HEK293T (cell line): Measurements from ENCODE around the gene RAB11FIP5.
"Not testable (repeated sequence)": the region's sequence is repeated elsewhere in the genome, so short reads cannot be mapped to it uniquely, and the experiment has no call there.

Experiments used
- CTCF ChIA-PET: fragments of 350-600 bp; formaldehyde crosslinking; extraction: SDS; loops from one replicate; lab custom pipeline; 2021; ENCODE audit warnings: antibody characterized with exemption, inconsistent platforms; lab: Yijun Ruan, JAX
- POLR2A ChIA-PET: fragments of 350-600 bp; formaldehyde crosslinking; extraction: SDS; loops from one replicate; lab custom pipeline; 2020; ENCODE audit warnings: antibody characterized with exemption, inconsistent platforms; lab: Yijun Ruan, JAX
- DNase-seq: peaks from one replicate; pipeline ENCODE4 v3.0.0; 2012; ENCODE audit warnings: mixed read lengths; ENCODE audit errors: extremely low spot score
- ARNT ChIP-seq: fragments of 450-650 bp; IDR thresholded peaks from 2 replicates; pipeline ENCODE4 v1.6.1; 2017; ENCODE audit warnings: mild to moderate bottlenecking
- BHLHE40 ChIP-seq: fragments of 450-650 bp; IDR thresholded peaks from 2 replicates; pipeline ENCODE4 v1.6.1; 2016; ENCODE audit warnings: mild to moderate bottlenecking, moderate library complexity, borderline replicate concordance
- CTBP1 ChIP-seq: fragments of 450-650 bp; IDR thresholded peaks from 2 replicates; pipeline ENCODE4 v1.6.1; 2016; ENCODE audit warnings: borderline replicate concordance
- ELF4 ChIP-seq: fragments of 450-650 bp; IDR thresholded peaks from 2 replicates; pipeline ENCODE4 v1.6.1; 2017; ENCODE audit warnings: antibody characterized with exemption
- FOXA1 ChIP-seq: fragments of 450-650 bp; IDR thresholded peaks from 2 replicates; pipeline ENCODE4 v1.6.1; 2016; ENCODE audit warnings: mild to moderate bottlenecking
- FOXK2 ChIP-seq: fragments of 450-650 bp; IDR thresholded peaks from 2 replicates; pipeline ENCODE4 v1.6.1; 2016; ENCODE audit warnings: mild to moderate bottlenecking
- FOXM1 ChIP-seq: fragments of 450-650 bp; IDR thresholded peaks from 2 replicates; pipeline ENCODE4 v1.6.1; 2017; ENCODE audit warnings: mild to moderate bottlenecking, borderline replicate concordance
- HDGF ChIP-seq: fragments of 450-650 bp; IDR thresholded peaks from 2 replicates; pipeline ENCODE4 v1.6.1; 2017; ENCODE audit warnings: antibody characterized with exemption, borderline replicate concordance
- L3MBTL2 ChIP-seq: fragments of 450-650 bp; conservative IDR thresholded peaks from 2 replicates; pipeline ENCODE4 v1.6.1; 2016; ENCODE audit warnings: mild to moderate bottlenecking
- LEF1 ChIP-seq: fragments of 450-650 bp; IDR thresholded peaks from 2 replicates; pipeline ENCODE4 v1.6.1; 2017; ENCODE audit warnings: mild to moderate bottlenecking, borderline replicate concordance
- NFRKB ChIP-seq: fragments of 450-650 bp; IDR thresholded peaks from 2 replicates; pipeline ENCODE4 v1.6.1; 2016; ENCODE audit warnings: mild to moderate bottlenecking, moderate library complexity
- SP1 ChIP-seq: fragments of 450-650 bp; IDR thresholded peaks from 2 replicates; pipeline ENCODE4 v1.6.1; 2017
- SUZ12 ChIP-seq: fragments of 450-650 bp; IDR thresholded peaks from 2 replicates; pipeline ENCODE4 v1.6.1; 2016; ENCODE audit warnings: mild to moderate bottlenecking
- TARDBP ChIP-seq: fragments of 450-650 bp; IDR thresholded peaks from 2 replicates; pipeline ENCODE4 v1.6.1; 2016
- ZNF384 ChIP-seq: fragments of 450-650 bp; IDR thresholded peaks from 2 replicates; pipeline ENCODE4 v1.6.1; 2016
- TF ChIP-seq, protein P1 (sequence below): fragments of 450-650 bp; IDR thresholded peaks from 2 replicates; pipeline ENCODE4 v1.6.1; 2016

The RAB11FIP5 gene

DNA sequence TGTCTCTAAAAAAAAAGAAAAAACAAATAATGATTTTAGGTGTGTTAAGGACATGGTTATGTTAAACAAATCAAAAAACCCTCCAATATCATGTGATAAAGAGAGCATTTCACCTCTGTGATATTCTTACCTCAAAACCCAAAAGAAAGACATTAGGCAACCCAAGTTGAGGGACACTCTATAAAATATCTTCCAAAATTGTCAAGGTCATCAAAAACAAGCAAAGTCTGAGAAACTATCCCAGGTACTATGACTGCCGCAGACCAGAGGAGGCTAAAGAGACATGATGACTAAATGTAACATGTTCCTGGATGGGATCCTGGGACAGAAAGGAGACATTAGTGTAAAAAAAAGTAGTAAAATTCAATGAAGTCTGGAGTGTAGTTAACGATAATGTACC is 45.7 kb downstream of the RAB11FIP5 start:
- POLR2A ChIA-PET = no interaction called here

DNA sequence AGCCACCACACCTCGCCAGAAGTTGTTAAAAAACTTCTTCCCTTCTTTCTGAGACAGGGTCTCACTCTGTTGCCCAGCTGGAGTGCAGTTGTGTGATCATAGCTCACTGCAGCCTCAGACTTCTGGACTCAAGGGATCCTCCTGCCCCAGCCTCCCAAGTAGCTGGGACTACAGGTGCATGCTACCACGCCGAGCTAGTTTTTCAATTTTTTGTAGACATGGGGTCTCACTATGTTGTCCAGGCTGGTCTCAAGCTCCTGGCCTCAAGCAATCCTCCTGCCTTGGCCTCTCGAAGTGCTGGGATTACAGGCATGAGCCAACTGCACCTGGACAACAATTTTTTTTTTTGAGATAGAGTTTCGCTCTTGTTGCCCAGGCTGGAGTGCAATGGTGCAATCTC is 47.7 kb downstream of the RAB11FIP5 start:
- POLR2A ChIA-PET, DNase-seq: not testable (repeated sequence)
- CTCF ChIA-PET = interaction anchor here (0.7 kb wide), 1 partner anchor 91 kb away, joined by 3 read pairs; no protein-coding TSS in a partner anchor

More for the DNA sequence above, 45.7 kb downstream of the RAB11FIP5 start:
- CTCF ChIA-PET = no interaction called here
- DNase-seq = no peak
- TF ChIP-seq HDGF = no peak
- TF ChIP-seq ELF4 = no peak
- no peak for TF ChIP-seq FOXM1
- TF ChIP-seq ARNT = no peak
- TF ChIP-seq L3MBTL2 = no peak
- TF ChIP-seq ZNF384 = no peak
- no peak for TF ChIP-seq SP1
- no peak for TF ChIP-seq BHLHE40
- TF ChIP-seq LEF1 = no peak
- TF ChIP-seq NFRKB = no peak
- no peak for TF ChIP-seq TARDBP
- TF ChIP-seq CTBP1 = no peak
- TF ChIP-seq SUZ12 = no peak
- TF ChIP-seq, protein P1, sequence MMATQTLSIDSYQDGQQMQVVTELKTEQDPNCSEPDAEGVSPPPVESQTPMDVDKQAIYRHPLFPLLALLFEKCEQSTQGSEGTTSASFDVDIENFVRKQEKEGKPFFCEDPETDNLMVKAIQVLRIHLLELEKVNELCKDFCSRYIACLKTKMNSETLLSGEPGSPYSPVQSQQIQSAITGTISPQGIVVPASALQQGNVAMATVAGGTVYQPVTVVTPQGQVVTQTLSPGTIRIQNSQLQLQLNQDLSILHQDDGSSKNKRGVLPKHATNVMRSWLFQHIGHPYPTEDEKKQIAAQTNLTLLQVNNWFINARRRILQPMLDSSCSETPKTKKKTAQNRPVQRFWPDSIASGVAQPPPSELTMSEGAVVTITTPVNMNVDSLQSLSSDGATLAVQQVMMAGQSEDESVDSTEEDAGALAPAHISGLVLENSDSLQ = no peak
- TF ChIP-seq FOXK2 = no peak

DNA sequence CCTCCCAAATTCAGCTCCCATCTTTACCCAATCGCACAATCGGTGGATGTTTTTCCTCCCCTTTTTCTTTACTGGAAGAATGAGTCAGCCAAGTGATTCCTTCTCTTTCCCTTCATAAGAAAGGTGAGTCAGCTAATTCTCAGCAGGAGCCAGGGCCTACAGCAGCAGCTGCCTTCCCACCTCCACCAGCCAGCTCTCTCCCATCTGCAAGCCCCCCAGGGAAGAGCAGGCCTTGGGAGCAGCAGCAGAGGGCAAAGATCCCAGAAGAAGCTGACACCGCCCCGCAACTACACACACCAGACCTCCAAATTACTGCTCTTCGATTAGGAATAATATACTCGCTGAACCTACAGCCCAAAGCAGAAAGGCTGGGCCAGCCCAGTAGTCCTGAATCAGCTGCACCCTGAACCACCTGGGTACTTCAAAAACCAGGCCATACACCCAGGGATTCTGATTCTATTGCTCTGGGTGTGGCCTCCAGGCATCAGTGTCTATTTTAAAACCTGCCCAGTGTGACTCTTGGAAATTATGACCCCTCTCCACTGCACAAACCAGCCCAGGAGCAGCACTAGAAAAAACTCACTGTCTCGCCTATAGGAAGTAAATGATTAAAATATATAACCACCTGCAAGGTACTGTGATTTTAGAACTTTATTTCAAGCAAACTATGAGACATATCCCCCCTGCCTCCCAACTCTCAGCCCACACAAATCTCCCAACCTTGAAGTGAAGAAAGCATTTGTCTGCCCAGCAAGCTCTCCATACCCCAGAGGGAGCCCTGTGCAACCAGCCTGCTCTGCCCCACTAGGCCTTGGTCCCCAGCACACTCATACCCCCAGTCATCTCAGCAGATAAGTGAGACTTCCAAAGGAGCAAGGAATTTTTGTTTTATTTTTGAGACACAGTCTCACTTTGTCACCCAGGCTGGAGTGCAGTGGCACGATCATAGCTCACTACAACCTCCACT is 48.6 kb downstream of the RAB11FIP5 start:
- TF ChIP-seq ZNF384 = no peak
- no peak for TF ChIP-seq SUZ12
- TF ChIP-seq BHLHE40 = no peak
- no peak for TF ChIP-seq NFRKB
- TF ChIP-seq FOXA1 = no peak
- TF ChIP-seq LEF1 = no peak
- TF ChIP-seq L3MBTL2 = no peak
- TF ChIP-seq ELF4 = no peak
- TF ChIP-seq SP1 = no peak
- no peak for TF ChIP-seq HDGF
- no peak for TF ChIP-seq FOXM1
- no peak for TF ChIP-seq CTBP1
- TF ChIP-seq TARDBP = no peak
- TF ChIP-seq, protein P1 = no peak
- no peak for TF ChIP-seq FOXK2
- TF ChIP-seq ARNT = no peak
- ChIA-PET CTCF (interaction anchor here (0.7 to 2.1 kb wide), 2 partner anchors 91 to 113 kb away, joined by 3 to 4 read pairs; no protein-coding TSS in a partner anchor), POLR2A (no interaction called here)
- DNase-seq = no peak

DNA sequence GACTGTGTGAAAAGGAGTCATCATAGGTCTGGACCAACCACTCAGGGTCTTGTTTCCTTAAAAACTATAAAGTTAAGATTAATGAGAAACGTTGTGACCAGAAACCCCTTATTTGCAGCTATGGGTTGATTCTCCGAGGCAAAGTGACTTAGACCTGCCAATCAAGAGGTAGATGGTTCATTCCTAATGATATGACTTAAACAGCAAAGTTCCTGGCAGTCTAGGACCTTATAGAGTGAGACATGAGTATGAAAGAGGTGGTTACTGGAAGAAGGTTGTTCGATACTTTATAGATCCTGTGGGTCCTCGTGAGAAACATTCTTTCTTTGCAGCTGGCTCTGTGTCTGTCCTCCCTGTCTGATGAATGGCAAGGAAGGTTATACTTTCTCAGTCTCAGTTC is 49.3 kb downstream of the RAB11FIP5 start:
- CTCF ChIA-PET = interaction anchor here (2.1 kb wide), 1 partner anchor 114 kb away, joined by 4 read pairs; no protein-coding TSS in a partner anchor
- TF ChIP-seq, protein P1 = 0 out of 2 replicates have a peak, but pooled peaks have one; percentile 35
- no peak for TF ChIP-seq L3MBTL2
- POLR2A ChIA-PET = no interaction called here
- DNase-seq = no peak

DNA sequence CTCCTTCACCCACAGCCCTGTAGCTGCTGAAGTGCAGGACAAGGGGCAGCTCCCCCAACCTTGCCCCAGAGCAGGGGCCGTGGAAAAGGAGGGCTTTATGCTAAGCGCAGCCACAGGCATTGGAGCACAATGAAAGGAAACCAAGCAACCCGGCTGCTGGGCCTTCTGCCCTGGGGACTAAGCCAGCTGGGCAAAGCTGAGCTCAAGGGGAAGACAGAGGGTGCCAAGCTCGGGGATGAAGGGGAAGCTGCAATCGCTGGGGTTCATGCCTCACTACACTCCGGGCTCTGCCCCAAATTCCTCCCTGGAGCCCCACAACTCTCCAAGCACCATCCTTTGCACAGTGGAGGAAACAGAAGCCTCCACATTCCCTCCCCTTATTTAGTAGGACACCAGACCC is 53.6 kb downstream of the RAB11FIP5 start:
- ChIA-PET CTCF (no interaction called here), POLR2A (no interaction called here)
- no peak for DNase-seq
- TF ChIP-seq LEF1 = no peak
- TF ChIP-seq FOXA1 = no peak
- TF ChIP-seq NFRKB = no peak
- TF ChIP-seq BHLHE40 = no peak
- no peak for TF ChIP-seq L3MBTL2
- TF ChIP-seq CTBP1 = no peak
- no peak for TF ChIP-seq FOXM1
- TF ChIP-seq ZNF384 = no peak
- no peak for TF ChIP-seq ARNT
- no peak for TF ChIP-seq TARDBP
- TF ChIP-seq SP1 = no peak
- TF ChIP-seq SUZ12 = no peak
- no peak for TF ChIP-seq ELF4
- TF ChIP-seq, protein P1 = no peak
- TF ChIP-seq FOXK2 = no peak

DNA sequence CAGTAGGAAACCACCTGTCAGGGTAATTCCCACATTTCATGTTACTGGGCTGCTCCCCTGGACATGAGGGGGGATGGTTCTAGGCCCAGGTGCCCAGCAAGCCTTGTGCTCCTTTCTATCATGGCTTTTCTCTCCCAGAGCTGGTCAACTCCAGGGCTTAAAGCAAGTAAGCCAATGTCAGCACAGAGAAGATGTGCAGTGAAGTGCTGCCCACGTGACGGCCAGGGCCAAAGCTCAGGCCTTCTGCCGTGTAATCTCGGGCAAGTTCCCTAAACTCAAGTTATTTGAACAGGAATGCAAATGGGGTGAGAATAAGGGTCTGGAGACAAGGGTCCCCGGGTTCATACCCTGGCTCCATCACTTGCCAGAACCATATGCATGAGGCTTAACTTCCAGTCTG is 57.8 kb downstream of the RAB11FIP5 start:
- TF ChIP-seq FOXA1 (no peak), L3MBTL2 (no peak), NFRKB (no peak), TARDBP (no peak), SP1 (no peak), SUZ12 (no peak), ARNT (no peak), FOXM1 (no peak), ELF4 (no peak), CTBP1 (no peak), LEF1 (no peak), FOXK2 (no peak), BHLHE40 (no peak), HDGF (no peak), ZNF384 (no peak)
- TF ChIP-seq, protein P1 = no peak
- CTCF ChIA-PET = no interaction called here
- POLR2A ChIA-PET = no interaction called here
- no peak for DNase-seq
